ENCODE measurements around the gene STOM.

GRCh38 chr9:121303456-121304451, 66.3 kb downstream of the STOM start:
- TF ChIP-seq CTCF (IDR thresholded peaks at IDR 0.05) (no peak), EZH2 (IDR thresholded peaks at IDR 0.05; ENCODE audit: borderline replicate concordance, insufficient read depth, low read depth, low read length, poor library complexity, severe bottlenecking) (no peak)

Data from B cell (primary cell).